GM12878 (cell line): ENCODE measurements around the gene CERK. TPM values are rescaled to one million over a fixed set of nuclear protein-coding genes. Genes with fewer than 3 reads are reported as not detected.

Source experiments
- ATAC-seq: fragments of 200-7000 bp; cut with Tn5 transposase; 3 replicates; pipeline ENCODE4 v1.9.1; 2020; ENCODE audit warnings: mild to moderate bottlenecking, moderate library complexity
- BruUV-seq: library from RNA; stranded (reverse); fragments of 400-500 nt; replicated peaks from 2 replicates; lab custom pipeline; 2021; lab: Mats Ljungman, UMichigan
- CTCF ChIA-PET: fragments of 300-600 bp; sonication (Branson Sonifier 250); formaldehyde crosslinking; extraction: SDS; loops from one replicate; lab custom pipeline; 2021; ENCODE audit warnings: inconsistent platforms; lab: Yijun Ruan, JAX
- POLR2A ChIA-PET: fragments of 350-600 bp; formaldehyde crosslinking; extraction: SDS; loops from one replicate; lab custom pipeline; 2021; ENCODE audit warnings: inconsistent platforms; lab: Charles Lee
- RAD21 ChIA-PET: fragments of 300-600 bp; sonication (Branson Sonifier 250); formaldehyde crosslinking; loops from one replicate; lab custom pipeline; 2023; ENCODE audit warnings: antibody characterized with exemption; ENCODE audit not compliant: unreplicated experiment; lab: Charles Lee
- SMC1A ChIA-PET: fragments of 300-600 bp; sonication (Branson Sonifier 250); formaldehyde crosslinking; loops from one replicate; lab custom pipeline; 2023; ENCODE audit not compliant: unreplicated experiment, uncharacterized antibody; lab: Charles Lee
- DNase-seq: peaks from one replicate; pipeline ENCODE4 v3.0.0-alpha.2; 2011; ENCODE audit warnings: low read depth, low spot score
- FAIRE-seq: peaks from 3 replicates; lab custom pipeline; 2011; peaks lifted over from hg19 to GRCh38; lab: Jason Lieb, UNC
- H2AFZ ChIP-seq: 2 replicates; pipeline ENCODE4 v1.6.0; 2011; ENCODE audit warnings: low read depth, low read length, control low read depth; ENCODE audit not compliant: control insufficient read depth
- H3K27ac ChIP-seq: 2 replicates; pipeline ENCODE4 v1.5.1; 2011; ENCODE audit warnings: control low read depth; ENCODE audit not compliant: control insufficient read depth, insufficient read depth
- H3K27me3 ChIP-seq, 2 experiments: replicated peaks in 1 of 2; 2 replicates each; pipeline versions ENCODE4 v1.6.0 to v1.6.1; 2011; ENCODE audit warnings: low read length in 1 of 2; ENCODE audit not compliant: control insufficient read depth in 2 of 2, insufficient read depth in 2 of 2
- H3K36me3 ChIP-seq, 2 experiments: 2 replicates each; pipeline ENCODE4 v1.5.1; 2011; ENCODE audit warnings: low read length in 1 of 2; ENCODE audit not compliant: control insufficient read depth in 2 of 2, insufficient read depth in 2 of 2
- H3K4me1 ChIP-seq: 2 replicates; pipeline ENCODE4 v1.6.1; 2011; ENCODE audit warnings: mild to moderate bottlenecking, low read length, moderate library complexity, mixed read lengths; ENCODE audit not compliant: control insufficient read depth, insufficient read depth
- H3K4me2 ChIP-seq: 2 replicates; pipeline ENCODE4 v1.6.0; 2011; ENCODE audit warnings: control low read depth; ENCODE audit not compliant: control insufficient read depth, insufficient read depth
- H3K4me3 ChIP-seq: fragments of 200-600 bp; sonication (generic); 2 replicates; pipeline ENCODE4 v1.5.1; 2016
- H3K79me2 ChIP-seq: 2 replicates; pipeline ENCODE4 v1.6.0; 2011; ENCODE audit warnings: low read length; ENCODE audit not compliant: control insufficient read depth, insufficient read depth
- H3K9ac ChIP-seq: 2 replicates; pipeline ENCODE4 v1.8.0; 2011; ENCODE audit warnings: low read length, control low read depth, mixed read lengths; ENCODE audit not compliant: control insufficient read depth, insufficient read depth
- H3K9me3 ChIP-seq: replicated peaks from 3 replicates; pipeline ENCODE4 v1.5.1; 2011; ENCODE audit warnings: mild to moderate bottlenecking, low read length; ENCODE audit not compliant: control insufficient read depth, insufficient read depth
- H4K20me1 ChIP-seq: 2 replicates; pipeline ENCODE4 v1.6.0; 2011; ENCODE audit not compliant: control insufficient read depth, insufficient read depth
- CEBPB ChIP-seq, 2 experiments: fragments of 150-350 bp in 1 of 2; IDR thresholded peaks; 2 replicates each; pipeline ENCODE4 v1.6.1; 2012 to 2014; ENCODE audit warnings: low read depth in 2 of 2, low read length in 2 of 2, borderline replicate concordance in 1 of 2, inconsistent platforms in 1 of 2
- E4F1 ChIP-seq: fragments of 450-650 bp; IDR thresholded peaks from 2 replicates; pipeline ENCODE4 v1.6.1; 2018; ENCODE audit warnings: borderline replicate concordance, mild to moderate bottlenecking; ENCODE audit not compliant: partially characterized antibody
- HSF1 ChIP-seq: fragments of 150-350 bp; IDR thresholded peaks from 2 replicates; pipeline ENCODE4 v1.6.1; 2014; ENCODE audit warnings: mild to moderate bottlenecking, low read depth, low read length
- IKZF1 ChIP-seq: fragments of 450-650 bp; conservative IDR thresholded peaks from 2 replicates; pipeline ENCODE4 v1.6.1; 2017; ENCODE audit warnings: antibody characterized with exemption, mild to moderate bottlenecking
- KLF5 ChIP-seq: fragments of 450-650 bp; IDR thresholded peaks from 2 replicates; pipeline ENCODE4 v1.6.1; 2014; ENCODE audit warnings: mild to moderate bottlenecking; ENCODE audit not compliant: partially characterized antibody
- RAD21 ChIP-seq: IDR thresholded peaks from 2 replicates; pipeline ENCODE4 v1.6.1; 2011; ENCODE audit warnings: mild to moderate bottlenecking, low read depth, low read length, moderate library complexity; ENCODE audit not compliant: insufficient read depth
- RAD51 ChIP-seq: fragments of 450-650 bp; IDR thresholded peaks from 2 replicates; pipeline ENCODE4 v1.6.1; 2016; ENCODE audit warnings: moderate library complexity, mild to moderate bottlenecking, inconsistent platforms
- SMAD5 ChIP-seq: IDR thresholded peaks from 2 replicates; pipeline ENCODE4 v1.6.1; 2016; ENCODE audit warnings: antibody characterized with exemption, low read depth
- SPI1 ChIP-seq: IDR thresholded peaks from 2 replicates; pipeline ENCODE4 v1.6.1; 2011; ENCODE audit warnings: low read depth, mild to moderate bottlenecking, low read length, moderate library complexity, borderline replicate concordance; ENCODE audit not compliant: insufficient read depth
- TAF1 ChIP-seq: IDR thresholded peaks from 2 replicates; pipeline ENCODE4 v1.6.1; 2011; ENCODE audit warnings: mild to moderate bottlenecking, low read depth, low read length, borderline replicate concordance
- YBX1 ChIP-seq: fragments of 450-650 bp; IDR thresholded peaks from 2 replicates; pipeline ENCODE4 v1.6.1; 2016; ENCODE audit warnings: antibody characterized with exemption
- ZNF687 ChIP-seq: fragments of 450-650 bp; IDR thresholded peaks from 2 replicates; pipeline ENCODE4 v1.6.1; 2017; ENCODE audit warnings: mild to moderate bottlenecking, moderate library complexity
- WGBS: methylation state at CpG from one replicate; pipeline ENCODE4 v1.1.6; 2016; ENCODE audit warnings: low lambda C conversion rate; ENCODE audit not compliant: insufficient replicate concordance, insufficient coverage; ENCODE audit errors: missing lambda C conversion rate; 5-methylcytosine and 5-hydroxymethylcytosine counted together
- in situ Hi-C: fragments of 300-500 bp; cut with MboI; formaldehyde crosslinking; loops from 9 replicates; pipeline ENCODE4 v1.14.3; 2018; ENCODE audit warnings: mixed read lengths
- intact Hi-C: fragments of 100-400 bp; cut with micrococcal nuclease; formaldehyde crosslinking; loops from one replicate; pipeline ENCODE4 v1.14.2; 2022; ENCODE audit not compliant: unreplicated experiment
- polyA plus RNA-seq, 11 experiments: library from polyadenylated mRNA; depleted of rRNA in 4 of 11; unstranded in 6 of 11; stranded (reverse) in 5 of 11; fragments of >200 nt; fragmentation: Nextera tagmentation in 4 of 11; fragmentation: Illumina TruSeq in 1 of 11; extraction: Ambion mirVana in 4 of 11; extraction: Trizol in 1 of 11; gene quantifications; 1 replicate in 1 of 11; 2 replicates in 10 of 11; pipeline versions ENCODE4 v1.2.1 to v1.2.3, GENCODE V29; 2011 to 2016; ENCODE audit warnings: inconsistent platforms in 2 of 11, missing spikeins in 2 of 11, low read depth in 1 of 11
- total RNA-seq, 4 experiments: library from RNA; depleted of rRNA in 3 of 4; stranded (reverse); fragments of >200 nt in 3 of 4; fragmentation: Illumina TruSeq in 1 of 4; extraction: Trizol in 1 of 4; gene quantifications; 2 replicates each; pipeline versions ENCODE4 v1.2.1 to v1.2.3, GENCODE V29; 2013 to 2021

Gene CERK
- total and polyA plus RNA-seq, 10 of the 15 experiments (the other 5 are each of a cell fraction or from before 2014, with no cell fraction given) = 4.0 to 41.1 (median 30.2) TPM

GRCh38 chr22:46748908-46749675 lies 11.0 kb upstream of the CERK start (continued):
- no peak for TF ChIP-seq CEBPB (IDR thresholded peaks at IDR 0.05; ENCODE audit: borderline replicate concordance in 1 of 2, low read depth in 2 of 2, low read length in 2 of 2)
- no peak for TF ChIP-seq KLF5
- no peak for TF ChIP-seq SMAD5
- TF ChIP-seq SPI1 = no peak
- no peak for TF ChIP-seq RAD21
- TF ChIP-seq E4F1 = no peak
- TF ChIP-seq TAF1 = no peak
- TF ChIP-seq, all 136 proteins: peak for 0

- H3K9me3 ChIP-seq = no peaks in the 10 kb centered on the region
- no peak overlapping the region for H3K4me3 ChIP-seq
- no peak overlapping the region for H3K27ac ChIP-seq
- no peak overlapping the region for H2AFZ ChIP-seq
- no peaks in the 10 kb centered on the region for H3K36me3 ChIP-seq
- BruUV-seq = no TSS peak
- in situ Hi-C loops (no loop called here), intact Hi-C loops (no loop called here)
- DNase-seq = no peak
- WGBS = 74% methylated on average over 20 of the region's 20 CpGs
- no peaks in the 10 kb centered on the region for H3K27me3 ChIP-seq
- ATAC-seq = no peak
- no peak overlapping the region for H3K4me2 ChIP-seq
- POLR2A ChIA-PET = interaction anchor here (0.6 to 1.0 kb wide), 2 partner anchors 12 to 16 kb away, joined by 3 read pairs; no protein-coding TSS in a partner anchor
- SMC1A ChIA-PET = no interaction called here
- RAD21 ChIA-PET = interaction anchor here (0.8 kb wide), 1 partner anchor 17 kb away, joined by 3 read pairs; no protein-coding TSS in a partner anchor
- no peaks in the 10 kb centered on the region for H4K20me1 ChIP-seq
- no peak overlapping the region for H3K9ac ChIP-seq
- no peaks in the 10 kb centered on the region for H3K79me2 ChIP-seq
- FAIRE-seq = no peak
- H3K4me1 ChIP-seq = peaks cover 9% of the 10 kb centered on the region
- CTCF ChIA-PET = interaction anchor here (1.7 to 2.3 kb wide), 2 partner anchors 10 kb away, joined by 5 to 7 read pairs; no protein-coding TSS in a partner anchor
- TF ChIP-seq ZNF687 (no peak), IKZF1 (no peak), KLF5 (no peak), RAD51 (no peak), HSF1 (no peak), YBX1 (no peak)
These were observed 10.3 kb upstream of the CERK start for GRCh38 chr22:46748206-46748907.
